Measurements from ENCODE around the gene S100A7. TPM values are rescaled to one million over a fixed set of nuclear protein-coding genes. Genes with fewer than 3 reads are reported as not detected.
A peak's percentile ranks its signal among the peaks of the same experiment; 100 is the strongest.

S100A7 gene
- total and polyA plus RNA-seq, 4 donors, result not detected

GRCh38 chr1:153509729-153510354 is 49.4 kb upstream of the S100A7 start:
- DNase-seq (ENCODE audit: low spot score), result peak; percentile 63
- 76% methylated on average over 4 of the region's 4 CpGs for WGBS

GRCh38 chr1:153509036-153509435 is 48.6 kb upstream of the S100A7 start:
- TF ChIP-seq FOXA2 (IDR thresholded peaks at IDR 0.05), result no peak
- no peak for TF ChIP-seq NR2F2 (IDR thresholded peaks at IDR 0.05)
- no peak for TF ChIP-seq FOXA1 (IDR thresholded peaks at IDR 0.05)
- no peak for TF ChIP-seq ATF3 (IDR thresholded peaks at IDR 0.05)
- TF ChIP-seq GABPA (IDR thresholded peaks at IDR 0.05 in 1 of 2, conservative IDR thresholded peaks at IDR 0.05 in 1 of 2), result no peak
- TF ChIP-seq RAD21 (IDR thresholded peaks at IDR 0.05), result no peak
- no peak for TF ChIP-seq REST (IDR thresholded peaks at IDR 0.05)
- no peak for TF ChIP-seq SP1 (IDR thresholded peaks at IDR 0.05)
- no peak for TF ChIP-seq CTCF (IDR thresholded peaks at IDR 0.05; ENCODE audit: low read depth, low read length, missing input control)
- TF ChIP-seq YY1 (IDR thresholded peaks at IDR 0.05), result no peak
- no peak for TF ChIP-seq MAX (IDR thresholded peaks at IDR 0.05)
- TF ChIP-seq EGR1 (IDR thresholded peaks at IDR 0.05; ENCODE audit: low read depth in 2 of 2), result no peak
- no peak for TF ChIP-seq HNF4A (conservative IDR thresholded peaks at IDR 0.05)
- no peak for TF ChIP-seq JUND (IDR thresholded peaks at IDR 0.05)
- Histone ChIP-seq H3K4me1 (ENCODE audit: control insufficient read depth in 4 of 4, insufficient read depth in 4 of 4, low read length in 3 of 4) (peaks cover 0 to 4% (median 2%) of the 10 kb centered on the region in 4 donors), H3K36me3 (ENCODE audit: control insufficient read depth in 4 of 4, insufficient read depth in 3 of 4, low read depth in 1 of 4, low read length in 3 of 4) (no peaks in the 10 kb centered on the region), H3K9ac (ENCODE audit: low read depth in 1 of 2, low read length in 2 of 2) (no peak overlapping the region), H3K9me3 (ENCODE audit: control insufficient read depth in 4 of 4, low read length in 3 of 4) (no peaks in the 10 kb centered on the region), H3K27ac (ENCODE audit: low read depth in 1 of 2, low read length in 2 of 2) (no peak overlapping the region), H3K27me3 (ENCODE audit: control insufficient read depth in 4 of 4, insufficient read depth in 4 of 4, low read length in 3 of 4) (no peaks in the 10 kb centered on the region), H3K4me3 (ENCODE audit: low read depth in 1 of 3, low read length in 3 of 3) (no peak overlapping the region)
- DNase-seq (ENCODE audit: low spot score), result no peak
- WGBS, result 95% methylated on average over 3 of the region's 3 CpGs

More at GRCh38 chr1:153509729-153510354, 49.4 kb upstream of the S100A7 start:
- no peaks in the 10 kb centered on the region for H3K36me3 ChIP-seq (ENCODE audit: control insufficient read depth in 4 of 4, insufficient read depth in 3 of 4, low read depth in 1 of 4, low read length in 3 of 4)
- no peak for TF ChIP-seq MAX (IDR thresholded peaks at IDR 0.05)
- TF ChIP-seq CTCF (IDR thresholded peaks at IDR 0.05; ENCODE audit: low read depth, low read length, missing input control), result peak; percentile 38
- TF ChIP-seq RAD21 (IDR thresholded peaks at IDR 0.05), result peak; percentile 49 to 68
- no peak overlapping the region for H3K4me3 ChIP-seq (ENCODE audit: low read depth in 1 of 3, low read length in 3 of 3)
- no peak overlapping the region for H3K9ac ChIP-seq (ENCODE audit: low read depth in 1 of 2, low read length in 2 of 2)
- H3K27ac ChIP-seq (ENCODE audit: low read depth in 1 of 2, low read length in 2 of 2), result no peak overlapping the region
- no peaks in the 10 kb centered on the region for H3K27me3 ChIP-seq (ENCODE audit: control insufficient read depth in 4 of 4, insufficient read depth in 4 of 4, low read length in 3 of 4)
- peaks cover 0 to 4% (median 2%) of the 10 kb centered on the region in 4 donors for H3K4me1 ChIP-seq (ENCODE audit: control insufficient read depth in 4 of 4, insufficient read depth in 4 of 4, low read length in 3 of 4)
- no peaks in the 10 kb centered on the region for H3K9me3 ChIP-seq (ENCODE audit: control insufficient read depth in 4 of 4, low read length in 3 of 4)

Data from liver (tissue), 9 donors.